A673 (cell line): ENCODE data around the gene GFOD2. TPM values are rescaled to one million over a fixed set of nuclear protein-coding genes. Genes with fewer than 3 reads are reported as not detected.

Source experiments
- BruUV-seq: library from RNA; stranded (reverse); fragments of 400-500 nt; replicated peaks from 2 replicates; lab custom pipeline; 2021; lab: Mats Ljungman, UMichigan
- CTCF ChIA-PET: fragments of 300-600 bp; sonication (Branson Sonifier 250); formaldehyde crosslinking; loops from one replicate; lab custom pipeline; 2022; ENCODE audit warnings: antibody characterized with exemption; lab: Charles Lee
- POLR2A ChIA-PET: fragments of 300-600 bp; sonication (Branson Sonifier 250); formaldehyde crosslinking; loops from one replicate; lab custom pipeline; 2022; ENCODE audit warnings: antibody characterized with exemption; ENCODE audit not compliant: low non-redundant PET; lab: Charles Lee
- DNase-seq: peaks from one replicate; pipeline ENCODE4 v3.0.0-alpha.2; 2015; ENCODE audit warnings: low spot score
- H3K27ac ChIP-seq: fragments of 200-600 bp; sonication (generic); 2 replicates; pipeline ENCODE4 v1.5.1; 2016; ENCODE audit warnings: mixed run types, low read depth, mild to moderate bottlenecking, mixed read lengths, antibody characterized with exemption, low read length; ENCODE audit not compliant: poor library complexity, severe bottlenecking
- H3K27me3 ChIP-seq: fragments of 200-600 bp; sonication (generic); replicated peaks from 2 replicates; pipeline ENCODE4 v1.6.1; 2017; ENCODE audit warnings: mixed run types, low read depth, mild to moderate bottlenecking, mixed read lengths, antibody characterized with exemption, low read length; ENCODE audit not compliant: insufficient read depth, poor library complexity
- H3K36me3 ChIP-seq: fragments of 200-600 bp; sonication (generic); 2 replicates; pipeline ENCODE4 v1.6.1; 2016; ENCODE audit warnings: mixed run types, mild to moderate bottlenecking, mixed read lengths, antibody characterized with exemption, low read length; ENCODE audit not compliant: insufficient read depth, poor library complexity, severe bottlenecking
- H3K4me1 ChIP-seq: fragments of 200-600 bp; sonication (generic); 2 replicates; pipeline ENCODE4 v1.6.1; 2017; ENCODE audit warnings: mixed run types, mild to moderate bottlenecking, mixed read lengths, antibody characterized with exemption, low read length; ENCODE audit not compliant: insufficient read depth, poor library complexity, severe bottlenecking
- H3K4me3 ChIP-seq: fragments of 200-600 bp; sonication (generic); 2 replicates; pipeline ENCODE4 v1.5.1; 2016; ENCODE audit warnings: low read depth, mixed run types, mild to moderate bottlenecking, mixed read lengths, low read length; ENCODE audit not compliant: poor library complexity, severe bottlenecking
- H3K9me3 ChIP-seq: fragments of 200-600 bp; sonication (generic); 2 replicates; pipeline ENCODE4 v1.6.1; 2016; ENCODE audit warnings: mixed run types, low read depth, mild to moderate bottlenecking, mixed read lengths, antibody characterized with exemption, low read length; ENCODE audit not compliant: poor library complexity, severe bottlenecking
- CTCF ChIP-seq: fragments of 300-800, 200-600 bp; sonication (generic); conservative IDR thresholded peaks from 2 replicates; pipeline ENCODE4 v1.5.1; 2017; ENCODE audit warnings: low read depth, mild to moderate bottlenecking, antibody characterized with exemption, low read length, moderate library complexity, mixed read lengths
- EZH2 ChIP-seq: fragments of 200-600 bp; sonication (generic); IDR thresholded peaks from 2 replicates; pipeline ENCODE4 v1.6.1; 2017; ENCODE audit warnings: borderline replicate concordance, low read depth, mild to moderate bottlenecking, mixed read lengths, antibody characterized with exemption, low read length; ENCODE audit not compliant: poor library complexity, severe bottlenecking
- intact Hi-C: fragments of 100-400 bp; cut with micrococcal nuclease; formaldehyde crosslinking; loops from one replicate; pipeline ENCODE4 v1.10.0; 2022; ENCODE audit not compliant: unreplicated experiment
- total RNA-seq: library from RNA; stranded (reverse); gene quantifications from 2 replicates; pipeline ENCODE4 v1.2.3, GENCODE V29; 2021

The GFOD2 gene
- total RNA-seq, 1 experiment from 2014 or later = 22.6 TPM

- BruUV-seq = no TSS peak
Observed at GRCh38 chr16:67651039-67651438, 68.1 kb downstream of the GFOD2 start.

GRCh38 chr16:67650023-67650422 lies 69.1 kb downstream of the GFOD2 start:
- POLR2A ChIA-PET = no interaction called here
- TF ChIP-seq CTCF (no peak), EZH2 (no peak)
- intact Hi-C loops = no loop called here
- Histone ChIP-seq H3K4me1 (no peaks in the 10 kb centered on the region), H3K27ac (no peak overlapping the region), H3K4me3 (no peak overlapping the region), H3K9me3 (no peaks in the 10 kb centered on the region), H3K27me3 (peaks cover 49% of the 10 kb centered on the region), H3K36me3 (no peaks in the 10 kb centered on the region)
- no TSS peak for BruUV-seq
- DNase-seq = no peak
- CTCF ChIA-PET = no interaction called here

More at GRCh38 chr16:67651039-67651438, 68.1 kb downstream of the GFOD2 start:
- ChIA-PET CTCF (no interaction called here), POLR2A (no interaction called here)
- Histone ChIP-seq H3K4me3 (no peak overlapping the region), H3K36me3 (no peaks in the 10 kb centered on the region), H3K4me1 (no peaks in the 10 kb centered on the region), H3K27ac (no peak overlapping the region), H3K27me3 (peaks cover 49% of the 10 kb centered on the region), H3K9me3 (no peaks in the 10 kb centered on the region)
- intact Hi-C loops = no loop called here
- no peak for TF ChIP-seq CTCF
- TF ChIP-seq EZH2 = no peak
- no peak for DNase-seq

- no TSS peak for BruUV-seq
Observed at GRCh38 chr16:67649494-67649931, 69.6 kb downstream of the GFOD2 start.

More at GRCh38 chr16:67649494-67649931, 69.6 kb downstream of the GFOD2 start:
- Histone ChIP-seq H3K36me3 (no peaks in the 10 kb centered on the region), H3K27ac (no peak overlapping the region), H3K27me3 (peaks cover 49% of the 10 kb centered on the region), H3K4me3 (no peak overlapping the region), H3K4me1 (no peaks in the 10 kb centered on the region), H3K9me3 (no peaks in the 10 kb centered on the region)
- ChIA-PET POLR2A (no interaction called here), CTCF (no interaction called here)
- TF ChIP-seq EZH2 (no peak), CTCF (no peak)
- no peak for DNase-seq
- intact Hi-C loops = no loop called here
